ENCODE results near the gene UCN3.

The UCN3 gene

DNA sequence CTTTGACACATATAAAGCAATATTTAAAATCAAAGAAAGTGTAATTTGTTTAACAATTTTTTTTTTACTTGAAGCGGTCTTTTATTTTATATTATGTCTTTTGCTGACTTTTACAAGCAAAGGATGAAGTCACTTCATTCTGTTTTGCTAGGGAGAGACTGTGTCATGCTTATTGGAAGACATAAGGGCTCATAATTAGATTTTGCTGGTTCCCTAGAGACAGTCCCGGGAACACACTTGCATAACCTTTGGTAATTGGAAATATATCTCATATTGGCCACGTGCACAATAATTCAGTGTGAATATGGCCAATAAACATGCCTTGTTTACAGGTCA, 47.1 kb downstream of the UCN3 start:
- DNase-seq: no peak

- DNase-seq: peak; percentile 70
Measured at GRCh38 chr10:5412277-5412941, 47.6 kb downstream of the UCN3 start, which contains the start of gene NET1. Gene NET1, plus strand, starts transcription at chr10:5412557. Its CDS starts 136 bp downstream, at chr10:5412693.

- no peak for DNase-seq
Measured at GRCh38 chr10:5413012-5413938, 48.5 kb downstream of the UCN3 start.

DNA sequence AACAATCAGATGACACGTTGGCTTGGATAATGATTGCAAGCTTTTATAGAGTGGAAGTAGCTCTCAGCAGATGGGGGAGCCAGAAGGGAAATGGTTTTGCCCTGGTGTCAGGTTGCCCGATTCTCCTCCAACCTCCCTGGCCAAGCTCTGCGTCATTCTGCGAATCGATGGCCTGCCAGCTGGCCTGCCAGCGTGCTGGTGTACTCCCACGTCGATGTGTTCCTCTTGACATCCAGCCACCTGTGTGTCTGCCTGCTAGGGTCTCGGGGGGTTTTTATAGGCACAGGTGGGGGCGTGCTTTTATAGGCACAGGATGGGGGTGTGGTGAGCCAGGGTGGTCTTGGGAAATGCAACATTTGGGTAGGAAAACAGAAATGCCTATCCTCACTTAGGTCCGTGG, 52.2 kb downstream of the UCN3 start:
- no peak for DNase-seq

DNA sequence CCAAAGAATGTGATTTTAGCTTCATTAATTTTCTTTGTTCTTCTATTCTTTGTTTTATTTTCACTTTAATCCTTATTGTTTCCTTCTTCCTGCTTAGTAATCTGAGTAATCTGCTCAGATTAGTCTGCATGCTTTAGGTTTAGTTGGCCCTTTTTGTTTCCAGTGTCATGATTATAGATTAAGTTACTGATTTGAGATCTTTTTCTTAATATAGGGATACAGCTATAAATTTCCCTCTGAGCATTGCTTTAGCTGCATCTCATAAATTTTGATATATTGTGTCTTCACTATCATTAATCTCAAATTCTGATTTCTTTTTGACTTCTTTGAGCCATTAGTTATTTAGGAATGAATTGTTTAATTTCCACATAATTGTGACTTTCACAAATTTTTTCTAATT, 53.8 kb downstream of the UCN3 start:
- DNase-seq: no peak

DNA sequence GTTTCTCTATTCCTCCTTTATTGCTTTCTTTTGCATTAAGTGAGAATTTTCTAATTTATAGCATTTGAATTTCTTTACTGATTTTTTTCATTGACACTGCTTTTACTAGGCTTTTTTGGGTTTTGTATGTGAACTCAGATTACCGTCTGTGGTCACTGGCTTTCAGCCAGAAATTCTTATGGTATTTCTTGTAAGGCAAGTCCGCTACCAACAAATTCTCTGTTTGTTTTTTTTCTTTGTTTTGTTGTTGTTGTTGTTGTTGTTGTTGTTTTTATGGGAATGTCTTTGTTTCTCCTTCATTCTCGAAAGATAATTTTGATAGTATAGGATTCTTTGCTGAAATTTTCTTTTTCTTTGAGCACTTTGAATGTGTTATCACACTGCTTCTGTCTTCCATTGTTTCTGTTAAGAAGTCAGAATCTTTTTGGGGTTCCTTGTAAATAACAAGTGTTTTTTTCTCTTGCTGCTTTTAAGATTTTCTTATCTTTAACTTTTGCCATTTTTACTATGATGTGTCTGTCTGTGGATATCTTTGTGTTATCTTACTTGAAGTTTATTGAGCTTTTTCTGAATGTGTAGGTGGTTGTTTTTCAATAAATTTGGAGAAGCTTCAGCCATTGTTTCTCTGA, 54.8 kb downstream of the UCN3 start:
- DNase-seq: no peak

- DNase-seq: no peak
Measured at GRCh38 chr10:5423771-5424170, 59.0 kb downstream of the UCN3 start.
